HepG2 (cell line): ENCODE measurements around the gene TGFBI. TPM values are rescaled to one million over a fixed set of nuclear protein-coding genes. Genes with fewer than 3 reads are reported as not detected.

Experiments used
- BCL6 ChIP-seq: IDR thresholded peaks from 2 replicates; pipeline ENCODE4 v1.6.1; 2016; ENCODE audit warnings: missing genetic modification reagents, missing compliant biosample characterization
- CEBPG ChIP-seq: IDR thresholded peaks from 2 replicates; pipeline ENCODE4 v1.6.1; 2016
- E2F1 ChIP-seq: sonication (generic); formaldehyde crosslinking; IDR thresholded peaks from 2 replicates; pipeline ENCODE4 v1.5.0; 2020; ENCODE audit warnings: missing genetic modification reagents
- GRHL1 ChIP-seq: sonication (generic); formaldehyde crosslinking; conservative IDR thresholded peaks from 2 replicates; pipeline ENCODE4 v1.8.0; 2022; ENCODE audit warnings: missing genetic modification reagents
- HIVEP1 ChIP-seq: sonication (generic); formaldehyde crosslinking; IDR thresholded peaks from 2 replicates; pipeline ENCODE4 v1.4.0; 2020; ENCODE audit warnings: mild to moderate bottlenecking, missing genetic modification reagents
- KAT2B ChIP-seq: fragments of 150-350 bp; IDR thresholded peaks from 2 replicates; pipeline ENCODE4 v1.6.1; 2014; ENCODE audit warnings: low read depth, low read length, borderline replicate concordance
- KLF6 ChIP-seq: IDR thresholded peaks from 2 replicates; pipeline ENCODE4 v1.8.0; 2016; ENCODE audit warnings: missing biosample characterization, missing genetic modification reagents
- NR3C1 ChIP-seq: sonication (generic); formaldehyde crosslinking; IDR thresholded peaks from 2 replicates; pipeline ENCODE4 v1.4.0; 2020; ENCODE audit warnings: missing genetic modification reagents
- REXO4 ChIP-seq: sonication (generic); formaldehyde crosslinking; IDR thresholded peaks from 2 replicates; pipeline ENCODE4 v1.8.0; 2022; ENCODE audit warnings: missing genetic modification reagents, mild to moderate bottlenecking, borderline replicate concordance
- SOX13 ChIP-seq, 3 experiments: fragments of 450-650 bp in 1 of 3; sonication (generic) in 1 of 3; formaldehyde crosslinking in 1 of 3; IDR thresholded peaks in 2 of 3; conservative IDR thresholded peaks in 1 of 3; 2 replicates each; pipeline versions ENCODE4 v1.5.0 to v1.6.1; 2016 to 2020; ENCODE audit warnings: antibody characterized with exemption in 1 of 3, mild to moderate bottlenecking in 1 of 3, missing compliant biosample characterization in 1 of 3, missing genetic modification reagents in 1 of 3, moderate library complexity in 1 of 3
- SOX5 ChIP-seq: IDR thresholded peaks from 2 replicates; pipeline ENCODE4 v1.6.1; 2016; ENCODE audit warnings: borderline replicate concordance
- TEAD2 ChIP-seq: sonication (generic); formaldehyde crosslinking; IDR thresholded peaks from 2 replicates; pipeline ENCODE4 v1.9.0; 2021; ENCODE audit warnings: missing genetic modification reagents
- ZC3H13 ChIP-seq: sonication (generic); formaldehyde crosslinking; IDR thresholded peaks from 2 replicates; pipeline ENCODE4 v1.8.1; 2023; ENCODE audit warnings: mild to moderate bottlenecking, missing genetic modification reagents, moderate library complexity
- ZNF33B ChIP-seq: sonication (generic); formaldehyde crosslinking; IDR thresholded peaks from 2 replicates; pipeline ENCODE4 v1.5.1; 2020; ENCODE audit warnings: mild to moderate bottlenecking, missing genetic modification reagents
- ZNF496 ChIP-seq: sonication (generic); formaldehyde crosslinking; IDR thresholded peaks from 2 replicates; pipeline ENCODE4 v1.8.1; 2023; ENCODE audit warnings: mild to moderate bottlenecking, moderate library complexity, missing genetic modification reagents; ENCODE audit not compliant: insufficient replicate concordance
- ZNF567 ChIP-seq: sonication (generic); formaldehyde crosslinking; IDR thresholded peaks from 2 replicates; pipeline ENCODE4 v1.8.1; 2023; ENCODE audit warnings: mild to moderate bottlenecking, missing genetic modification reagents, borderline replicate concordance
- ZSCAN20 ChIP-seq: sonication (generic); formaldehyde crosslinking; IDR thresholded peaks from 2 replicates; pipeline ENCODE4 v1.4.0; 2020; ENCODE audit warnings: missing genetic modification reagents, mild to moderate bottlenecking, borderline replicate concordance
- polyA plus RNA-seq, 8 experiments: library from polyadenylated mRNA; depleted of rRNA in 3 of 8; stranded (reverse) in 7 of 8; unstranded in 1 of 8; fragments of >200 nt; fragmentation: Illumina TruSeq in 4 of 8; extraction: Trizol in 4 of 8; gene quantifications; 2 replicates each; pipeline versions ENCODE4 v1.2.1 to v1.2.3, GENCODE V29; 2011 to 2016; ENCODE audit warnings: low read depth in 4 of 8, missing spikeins in 1 of 8, mixed read lengths in 1 of 8; ENCODE audit not compliant: insufficient read depth in 1 of 8
- total RNA-seq, 5 experiments: library from RNA; depleted of rRNA; stranded (reverse); fragments of >200 nt; fragmentation: Illumina TruSeq; extraction: Trizol; gene quantifications; 2 replicates each; pipeline ENCODE4 v1.2.3, GENCODE V29; 2016; ENCODE audit warnings: low read depth in 1 of 5

Gene TGFBI
- total and polyA plus RNA-seq, 2 of the 13 experiments (the other 11 are each of a cell fraction or from before 2014, with no cell fraction given) = 275 to 457 TPM

GRCh38 chr5:136028782-136029742 lies at the start of gene TGFBI (continued):
- TF ChIP-seq ZNF567 (CRISPR knock-in tag) (peak; percentile 47; the same call in 1 of the 2 replicates), NR3C1 (CRISPR knock-in tag) (no peak), TEAD2 (peak; percentile 56; the same call in 1 of the 2 replicates), ZNF496 (CRISPR knock-in tag) (no peak), ZC3H13 (peak; percentile 76; the same call in 1 of the 2 replicates), ZSCAN20 (CRISPR knock-in tag) (no peak), GRHL1 (CRISPR knock-in tag) (no peak), KLF6 (CRISPR knock-in tag) (peak; percentile 88), KAT2B (no peak), SOX5 (peak; percentile 41; the same call in 1 of the 2 replicates), ZNF33B (CRISPR knock-in tag) (0 out of 2 replicates have a peak, but pooled peaks have one; percentile 36), BCL6 (CRISPR knock-in tag) (peak; percentile 42), CEBPG (CRISPR knock-in tag) (peak; percentile 46; the same call in 1 of the 2 replicates), E2F1 (CRISPR knock-in tag) (peak; percentile 31; the same call in 1 of the 2 replicates), HIVEP1 (CRISPR knock-in tag) (no peak; the same call in 1 of the 2 replicates), REXO4 (CRISPR knock-in tag) (no peak), SOX13 (IDR thresholded peaks at IDR 0.05) (peak; percentile 39; the same call in 1 of the 2 replicates), SOX13 (CRISPR knock-in tag; conservative IDR thresholded peaks at IDR 0.05 in 1 of 2, IDR thresholded peaks at IDR 0.05 in 1 of 2) (peak in 1 of 2 experiments; percentile 63; a peak in 1 of 4 replicates)
